ENCODE measurements around the gene RAB11A.

GRCh38 chr15:65867244-65867643 is 2.0 kb upstream of the RAB11A start:
- TF ChIP-seq CTCF (IDR thresholded peaks at IDR 0.05) (no peak), POLR2A (IDR thresholded peaks at IDR 0.05) (no peak)

Measured in Peyer's patch (tissue), 4 donors.